D721Med (cell line): ENCODE results near the gene CPEB2.

Experiments used
- DNase-seq: peaks from one replicate; pipeline ENCODE4 v3.0.0; 2011; ENCODE audit warnings: low spot score; ENCODE audit not compliant: insufficient read length
- FAIRE-seq: peaks from 2 replicates; lab custom pipeline; 2011; peaks lifted over from hg19 to GRCh38; lab: Jason Lieb, UNC
- TF ChIP-seq, protein P1 (sequence below): IDR thresholded peaks from 2 replicates; pipeline ENCODE4 v1.5.1; 2012; ENCODE audit warnings: mild to moderate bottlenecking, control low read depth; ENCODE audit not compliant: insufficient read depth; ENCODE audit errors: missing control alignments

CPEB2 gene

DNA sequence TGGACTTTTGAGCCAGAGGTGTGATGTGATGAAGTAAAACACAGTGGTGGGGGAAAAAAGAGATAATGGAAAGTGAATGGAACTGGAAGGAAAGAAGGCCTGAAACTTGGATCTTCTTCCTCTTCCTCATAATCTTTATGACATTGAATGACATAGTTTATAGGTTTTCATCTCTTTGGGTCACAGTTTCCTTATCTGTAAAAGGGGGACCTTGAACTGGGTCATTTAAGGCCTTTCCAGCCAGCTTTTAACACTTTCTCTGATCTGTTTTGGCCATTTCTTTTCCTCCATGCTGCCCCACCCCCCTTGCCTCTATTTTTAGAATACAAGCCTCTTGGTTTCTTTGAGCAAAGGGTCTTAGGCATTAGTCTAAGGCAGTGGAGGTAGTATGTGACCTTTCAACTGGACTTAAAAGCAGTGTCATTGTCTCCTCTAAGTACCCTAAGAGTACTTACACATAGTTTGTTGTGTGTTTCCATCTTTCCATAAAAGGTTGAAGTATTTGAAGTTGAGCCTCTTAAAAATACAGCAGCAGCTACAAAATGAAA, 7.8 kb downstream of the CPEB2 start:
- FAIRE-seq (no peak), DNase-seq (no peak)
- TF ChIP-seq, protein P1, sequence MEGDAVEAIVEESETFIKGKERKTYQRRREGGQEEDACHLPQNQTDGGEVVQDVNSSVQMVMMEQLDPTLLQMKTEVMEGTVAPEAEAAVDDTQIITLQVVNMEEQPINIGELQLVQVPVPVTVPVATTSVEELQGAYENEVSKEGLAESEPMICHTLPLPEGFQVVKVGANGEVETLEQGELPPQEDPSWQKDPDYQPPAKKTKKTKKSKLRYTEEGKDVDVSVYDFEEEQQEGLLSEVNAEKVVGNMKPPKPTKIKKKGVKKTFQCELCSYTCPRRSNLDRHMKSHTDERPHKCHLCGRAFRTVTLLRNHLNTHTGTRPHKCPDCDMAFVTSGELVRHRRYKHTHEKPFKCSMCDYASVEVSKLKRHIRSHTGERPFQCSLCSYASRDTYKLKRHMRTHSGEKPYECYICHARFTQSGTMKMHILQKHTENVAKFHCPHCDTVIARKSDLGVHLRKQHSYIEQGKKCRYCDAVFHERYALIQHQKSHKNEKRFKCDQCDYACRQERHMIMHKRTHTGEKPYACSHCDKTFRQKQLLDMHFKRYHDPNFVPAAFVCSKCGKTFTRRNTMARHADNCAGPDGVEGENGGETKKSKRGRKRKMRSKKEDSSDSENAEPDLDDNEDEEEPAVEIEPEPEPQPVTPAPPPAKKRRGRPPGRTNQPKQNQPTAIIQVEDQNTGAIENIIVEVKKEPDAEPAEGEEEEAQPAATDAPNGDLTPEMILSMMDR: no peak

DNA sequence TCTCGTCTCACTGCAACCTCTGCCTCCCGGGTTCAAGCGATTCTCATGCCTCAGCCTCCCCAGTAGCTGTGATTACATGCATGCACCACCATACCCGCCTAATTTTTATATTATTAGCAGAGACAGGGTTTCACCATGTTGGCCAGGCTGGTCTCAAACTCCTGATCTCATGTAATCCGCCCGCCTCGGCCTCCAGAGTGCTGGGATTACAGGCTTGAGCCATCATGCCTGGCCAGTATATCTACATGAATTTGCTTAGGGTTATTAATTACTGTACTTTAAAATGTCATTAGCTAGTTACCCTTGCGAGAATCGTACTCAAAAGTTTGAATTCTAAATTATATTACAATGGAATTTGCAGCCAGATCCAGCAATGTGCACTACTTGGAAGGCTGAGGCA, 8.9 kb downstream of the CPEB2 start:
- TF ChIP-seq, protein P1: no peak
- DNase-seq: no peak
- no peak for FAIRE-seq

DNA sequence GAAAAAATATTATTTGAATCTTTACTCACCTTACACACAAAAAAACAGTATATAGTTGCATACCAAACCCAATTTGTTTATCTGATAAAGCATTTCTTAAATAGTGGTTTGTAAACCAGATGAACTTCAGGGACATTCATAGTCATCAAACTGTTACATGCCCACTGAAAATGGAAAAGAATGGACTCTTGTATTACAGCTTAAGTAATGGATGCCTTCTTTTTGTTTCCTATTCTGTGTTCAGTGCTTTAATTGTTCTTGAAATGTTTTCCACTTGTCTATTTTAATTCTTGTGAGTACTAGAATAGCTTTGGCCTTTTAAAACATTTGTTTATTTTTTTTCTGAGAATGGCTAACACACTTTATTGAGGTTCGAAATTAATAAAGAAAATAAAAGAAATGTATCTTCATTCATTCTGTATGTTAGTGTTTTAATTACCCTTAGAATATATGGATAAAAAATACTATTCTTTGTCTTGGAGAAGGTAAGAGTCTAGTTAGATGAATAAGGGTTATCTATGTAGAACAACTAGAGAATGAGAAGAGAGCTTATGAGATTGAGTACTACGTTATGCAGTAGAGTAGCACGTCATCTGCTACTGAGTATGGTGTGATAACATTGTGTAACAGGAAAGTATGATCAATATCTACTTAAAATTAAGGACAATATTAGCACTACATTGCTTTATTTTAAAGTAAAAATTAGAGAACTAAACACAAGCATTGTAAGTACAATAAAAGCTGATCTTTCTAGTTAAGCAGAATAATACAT, 9.9 kb downstream of the CPEB2 start:
- no peak for DNase-seq
- no peak for FAIRE-seq
- TF ChIP-seq, protein P1: no peak

DNA sequence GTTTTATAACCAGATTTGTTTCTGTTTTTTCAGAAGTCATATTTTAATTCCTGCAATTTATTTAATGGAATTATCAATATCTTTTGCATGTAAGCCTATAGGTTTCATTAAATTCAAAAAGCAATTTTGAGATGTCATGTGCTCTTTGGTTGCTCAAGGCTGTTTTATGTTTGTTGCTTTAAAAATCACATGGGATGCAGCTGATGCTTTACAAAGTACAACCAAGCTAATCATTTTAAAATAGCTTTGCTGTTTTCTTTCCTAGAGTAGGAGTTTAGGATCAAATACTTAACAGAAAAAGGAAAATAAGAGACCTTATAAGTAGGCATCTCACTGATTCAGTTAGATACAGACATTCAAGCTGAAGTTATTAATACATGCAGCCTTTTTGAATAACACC, 11.3 kb downstream of the CPEB2 start:
- DNase-seq (no peak), FAIRE-seq (no peak)

DNA sequence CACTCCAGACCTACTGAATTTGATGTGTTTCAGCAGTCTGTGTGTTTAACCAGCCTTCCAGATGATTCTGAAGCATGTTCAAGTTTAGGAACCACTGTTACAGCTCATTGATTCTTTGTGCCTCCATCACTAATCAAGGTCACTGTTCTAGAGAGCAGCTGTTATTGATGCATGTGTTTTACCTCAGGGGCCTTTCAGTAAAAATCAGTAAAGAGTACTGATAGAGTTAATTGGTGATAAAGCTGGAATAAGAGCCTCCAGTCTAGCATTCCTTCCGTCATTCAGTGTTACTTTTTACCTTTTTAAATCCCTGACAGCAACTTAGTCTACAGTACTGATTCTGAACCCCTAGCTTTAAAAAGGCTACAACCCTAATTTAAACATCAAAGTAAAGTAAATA, 12.9 kb downstream of the CPEB2 start:
- TF ChIP-seq, protein P1: no peak
- no peak for DNase-seq
- no peak for FAIRE-seq

More for the DNA sequence above, 11.3 kb downstream of the CPEB2 start:
- TF ChIP-seq, protein P1: no peak

DNA sequence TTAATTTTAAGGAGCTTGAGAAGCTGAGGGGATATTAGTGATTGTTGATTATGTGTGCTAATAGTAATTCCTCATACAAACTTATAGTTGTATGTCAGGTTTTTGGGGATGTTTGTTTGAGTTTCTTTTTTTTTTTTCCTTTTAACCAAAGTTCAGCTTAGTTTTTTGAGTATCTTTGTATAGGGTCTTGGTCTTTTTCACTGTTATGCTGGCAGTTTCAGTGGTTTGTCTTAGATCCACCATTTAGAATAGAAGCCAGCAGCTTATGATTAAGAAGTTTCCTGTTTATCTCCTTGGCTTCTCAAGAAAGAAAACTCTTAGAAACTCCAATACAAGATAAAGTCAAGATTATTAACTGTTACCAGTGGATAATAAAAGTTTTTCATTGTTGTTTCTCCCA, 16.1 kb downstream of the CPEB2 start:
- DNase-seq: no peak
- TF ChIP-seq, protein P1: no peak
- no peak for FAIRE-seq
